ENCODE results near the gene MST1R.

DNA sequence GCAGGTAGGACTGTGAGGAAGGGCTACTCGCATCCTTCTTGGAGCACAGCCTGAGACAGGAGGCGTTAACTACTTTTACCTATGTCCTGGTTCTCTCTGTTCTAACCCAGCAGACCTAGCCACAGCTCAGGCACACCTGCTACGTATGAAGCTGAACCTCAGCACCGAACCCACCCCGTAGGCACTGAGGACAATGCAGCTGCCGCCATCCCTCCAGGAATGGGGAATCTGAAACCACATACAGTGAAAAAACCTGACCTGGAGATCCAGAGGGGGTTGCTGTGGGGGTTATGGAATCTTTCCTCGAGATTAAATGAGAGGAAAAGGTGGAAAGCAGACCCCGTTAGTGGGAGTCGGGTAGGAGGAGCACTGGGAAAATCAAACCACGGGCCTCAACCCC, 14.4 kb downstream of the MST1R start:
- TF ChIP-seq POLR2A (IDR thresholded peaks at IDR 0.05; ENCODE audit: low read length) (no peak), GATA1 (IDR thresholded peaks at IDR 0.05; ENCODE audit: low read depth, low read length) (no peak)

All from erythroblast (primary cell).